ENCODE data around the gene MAN1A1.

MAN1A1 gene

DNA sequence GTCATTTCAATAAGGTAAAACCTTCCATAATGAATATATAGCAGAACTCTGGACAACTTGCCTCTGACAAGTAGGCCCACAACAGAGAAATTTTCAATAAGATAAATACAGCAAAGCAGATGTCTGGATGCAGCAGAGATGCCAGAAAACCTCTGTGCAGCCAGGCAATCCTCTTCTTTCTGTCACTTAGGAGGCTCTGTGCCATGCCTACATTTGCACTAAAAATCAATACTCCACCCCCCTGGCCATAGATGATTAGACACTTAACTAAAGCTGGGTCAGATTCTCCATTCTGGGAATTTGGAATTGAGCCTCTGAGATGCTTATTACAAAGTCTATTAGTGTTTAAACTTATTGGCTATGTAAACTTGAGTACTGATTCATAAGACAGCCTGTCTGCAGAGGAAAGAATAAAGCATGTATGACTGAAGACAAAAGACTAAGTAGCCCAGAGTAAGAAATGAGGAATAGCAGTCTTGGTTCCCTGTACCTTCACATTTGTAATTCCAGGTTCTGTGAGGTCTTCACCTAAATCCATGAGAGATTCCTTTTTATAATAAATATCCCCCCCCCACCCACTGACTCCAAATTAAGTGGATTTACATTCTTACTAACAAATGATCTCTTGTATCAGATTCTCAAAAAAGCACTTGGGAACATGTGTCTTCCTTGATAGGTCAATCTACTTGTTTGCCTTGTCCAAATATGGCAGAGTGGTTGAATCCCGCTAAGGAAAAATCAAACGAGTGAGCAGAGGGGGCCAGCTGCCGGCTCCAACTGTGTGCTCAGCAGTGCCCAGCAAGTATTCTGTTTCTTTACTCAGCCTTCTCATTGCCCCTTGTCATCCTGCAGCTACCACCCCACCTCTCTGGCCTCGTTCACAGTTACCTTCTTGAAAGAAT, 20.4 kb downstream of the MAN1A1 start:
- no peak for DNase-seq (ENCODE audit: low read depth in 1 of 2, low spot score in 1 of 2)
- H3K4me3 ChIP-seq (replicated peaks; ENCODE audit: insufficient read depth, low read length), result no peak overlapping the region
- H3K27ac ChIP-seq (replicated peaks), result no peak overlapping the region
- no peaks in the 10 kb centered on the region for H3K27me3 ChIP-seq (ENCODE audit: insufficient read depth, poor library complexity, severe bottlenecking)
- TF ChIP-seq, protein P1, sequence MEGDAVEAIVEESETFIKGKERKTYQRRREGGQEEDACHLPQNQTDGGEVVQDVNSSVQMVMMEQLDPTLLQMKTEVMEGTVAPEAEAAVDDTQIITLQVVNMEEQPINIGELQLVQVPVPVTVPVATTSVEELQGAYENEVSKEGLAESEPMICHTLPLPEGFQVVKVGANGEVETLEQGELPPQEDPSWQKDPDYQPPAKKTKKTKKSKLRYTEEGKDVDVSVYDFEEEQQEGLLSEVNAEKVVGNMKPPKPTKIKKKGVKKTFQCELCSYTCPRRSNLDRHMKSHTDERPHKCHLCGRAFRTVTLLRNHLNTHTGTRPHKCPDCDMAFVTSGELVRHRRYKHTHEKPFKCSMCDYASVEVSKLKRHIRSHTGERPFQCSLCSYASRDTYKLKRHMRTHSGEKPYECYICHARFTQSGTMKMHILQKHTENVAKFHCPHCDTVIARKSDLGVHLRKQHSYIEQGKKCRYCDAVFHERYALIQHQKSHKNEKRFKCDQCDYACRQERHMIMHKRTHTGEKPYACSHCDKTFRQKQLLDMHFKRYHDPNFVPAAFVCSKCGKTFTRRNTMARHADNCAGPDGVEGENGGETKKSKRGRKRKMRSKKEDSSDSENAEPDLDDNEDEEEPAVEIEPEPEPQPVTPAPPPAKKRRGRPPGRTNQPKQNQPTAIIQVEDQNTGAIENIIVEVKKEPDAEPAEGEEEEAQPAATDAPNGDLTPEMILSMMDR (IDR thresholded peaks at IDR 0.05; ENCODE audit: insufficient read depth, low read length), result no peak
- no peak for TF ChIP-seq GABPA (IDR thresholded peaks at IDR 0.05; ENCODE audit: low read depth)
- TF ChIP-seq REST (IDR thresholded peaks at IDR 0.05; ENCODE audit: insufficient replicate concordance, low read depth), result no peak
- no peak for TF ChIP-seq POLR2AphosphoS5 (IDR thresholded peaks at IDR 0.05; ENCODE audit: low read depth)
- no peak for TF ChIP-seq SPI1 (IDR thresholded peaks at IDR 0.05; ENCODE audit: borderline replicate concordance, low read depth)

GRCh38 chr6:119328254-119328653, 21.3 kb downstream of the MAN1A1 start:
- no peak overlapping the region for H3K4me3 ChIP-seq (replicated peaks; ENCODE audit: insufficient read depth, low read length)
- no peak overlapping the region for H3K27ac ChIP-seq (replicated peaks)
- no peaks in the 10 kb centered on the region for H3K27me3 ChIP-seq (ENCODE audit: insufficient read depth, poor library complexity, severe bottlenecking)
- TF ChIP-seq SPI1 (IDR thresholded peaks at IDR 0.05; ENCODE audit: borderline replicate concordance, low read depth), result no peak
- no peak for TF ChIP-seq REST (IDR thresholded peaks at IDR 0.05; ENCODE audit: insufficient replicate concordance, low read depth)
- no peak for TF ChIP-seq POLR2AphosphoS5 (IDR thresholded peaks at IDR 0.05; ENCODE audit: low read depth)
- TF ChIP-seq, protein P1 (IDR thresholded peaks at IDR 0.05; ENCODE audit: insufficient read depth, low read length), result no peak
- TF ChIP-seq GABPA (IDR thresholded peaks at IDR 0.05; ENCODE audit: low read depth), result no peak
- no peak for DNase-seq (ENCODE audit: low read depth in 1 of 2, low spot score in 1 of 2)

DNA sequence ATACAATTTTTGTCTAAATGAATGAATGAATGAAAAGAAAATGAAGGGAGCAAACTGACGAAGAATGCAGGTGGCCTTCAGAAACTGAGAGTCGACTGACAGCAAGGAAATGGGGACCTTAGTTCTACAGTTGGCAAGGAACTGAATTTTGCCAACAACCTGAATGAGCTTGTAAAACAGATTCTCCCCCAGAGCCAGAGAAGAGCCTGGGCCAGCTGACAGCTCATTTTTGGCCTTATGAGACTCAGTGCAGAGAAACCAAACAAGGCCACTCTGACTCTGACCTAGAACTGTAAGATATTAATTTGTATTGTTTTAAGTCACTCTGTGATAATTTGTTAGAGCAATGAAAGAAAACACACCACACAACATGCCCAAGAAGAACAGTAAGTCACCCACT, 21.8 kb downstream of the MAN1A1 start:
- TF ChIP-seq REST (IDR thresholded peaks at IDR 0.05; ENCODE audit: insufficient replicate concordance, low read depth) (no peak), GABPA (IDR thresholded peaks at IDR 0.05; ENCODE audit: low read depth) (no peak), SPI1 (IDR thresholded peaks at IDR 0.05; ENCODE audit: borderline replicate concordance, low read depth) (no peak), POLR2AphosphoS5 (IDR thresholded peaks at IDR 0.05; ENCODE audit: low read depth) (no peak)
- TF ChIP-seq, protein P1 (IDR thresholded peaks at IDR 0.05; ENCODE audit: insufficient read depth, low read length), result no peak
- no peaks in the 10 kb centered on the region for H3K27me3 ChIP-seq (ENCODE audit: insufficient read depth, poor library complexity, severe bottlenecking)
- DNase-seq (ENCODE audit: low read depth in 1 of 2, low spot score in 1 of 2), result no peak
- H3K27ac ChIP-seq (replicated peaks), result no peak overlapping the region
- H3K4me3 ChIP-seq (replicated peaks; ENCODE audit: insufficient read depth, low read length), result no peak overlapping the region

Data from HL-60 (cell line).